ENCODE measurements around the gene IRX2.

Gene IRX2

DNA sequence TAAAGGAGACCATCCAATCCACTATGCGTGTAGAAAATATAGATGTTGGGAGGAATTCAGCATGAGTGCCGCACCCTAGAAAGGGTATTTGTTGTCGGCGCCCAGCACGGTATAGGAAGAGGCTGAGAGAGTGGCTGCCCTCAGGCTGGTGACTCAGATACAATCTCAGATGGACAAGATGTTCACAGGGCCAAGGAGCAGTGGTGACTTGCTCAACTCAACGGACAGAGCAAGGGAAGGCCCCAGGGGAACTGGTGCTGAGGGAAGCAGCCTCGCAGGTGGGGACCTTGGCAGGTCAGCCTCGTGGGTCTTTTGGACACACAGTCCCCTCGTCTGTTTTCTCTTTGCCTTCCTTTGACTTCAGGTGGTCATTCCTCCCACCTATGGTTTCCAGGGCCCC lies 28.0 kb upstream of the IRX2 start:
- no peaks in the 10 kb centered on the region for H3K36me3 ChIP-seq (ENCODE audit: insufficient read depth, insufficient read length, low read length)
- no peak overlapping the region for H3K9ac ChIP-seq (ENCODE audit: insufficient read length, low read depth)
- TF ChIP-seq ZNF274 (IDR thresholded peaks at IDR 0.05; ENCODE audit: low read depth, low read length) (no peak), YY1 (IDR thresholded peaks at IDR 0.05; ENCODE audit: insufficient read depth, insufficient read length) (no peak)
- no peak for DNase-seq (ENCODE audit: low read depth, low spot score)
- H3K4me3 ChIP-seq (ENCODE audit: insufficient read length, low read depth): no peak overlapping the region
- H3K9me3 ChIP-seq (ENCODE audit: insufficient read depth, low read length): no peaks in the 10 kb centered on the region; the same call in 1 of the 2 replicates
- no peaks in the 10 kb centered on the region for H3K4me1 ChIP-seq (ENCODE audit: insufficient read depth, insufficient read length)
- H3K27me3 ChIP-seq (ENCODE audit: insufficient read depth, insufficient read length): no peaks in the 10 kb centered on the region

- TF ChIP-seq YY1 (IDR thresholded peaks at IDR 0.05; ENCODE audit: insufficient read depth, insufficient read length) (no peak), ZNF274 (IDR thresholded peaks at IDR 0.05; ENCODE audit: low read depth, low read length) (no peak), SUZ12 (IDR thresholded peaks at IDR 0.05; ENCODE audit: extremely low read depth, insufficient read depth, insufficient read length) (no peak)
- H3K27me3 ChIP-seq (ENCODE audit: insufficient read depth, insufficient read length): no peaks in the 10 kb centered on the region
- no peaks in the 10 kb centered on the region for H3K4me1 ChIP-seq (ENCODE audit: insufficient read depth, insufficient read length)
- H3K9ac ChIP-seq (ENCODE audit: insufficient read length, low read depth): no peak overlapping the region
- H3K36me3 ChIP-seq (ENCODE audit: insufficient read depth, insufficient read length, low read length): no peaks in the 10 kb centered on the region
- H3K4me3 ChIP-seq (ENCODE audit: insufficient read length, low read depth): no peak overlapping the region
- H3K9me3 ChIP-seq (ENCODE audit: insufficient read depth, low read length): no peaks in the 10 kb centered on the region
- DNase-seq (ENCODE audit: low read depth, low spot score): no peak
These were observed 25.1 kb upstream of the IRX2 start for GRCh38 chr5:2776337-2777302.

GRCh38 chr5:2773327-2773726 lies 21.9 kb upstream of the IRX2 start:
- Histone ChIP-seq H3K27me3 (ENCODE audit: insufficient read depth, insufficient read length) (no peaks in the 10 kb centered on the region), H3K4me1 (ENCODE audit: insufficient read depth, insufficient read length) (no peaks in the 10 kb centered on the region), H3K9ac (ENCODE audit: insufficient read length, low read depth) (no peak overlapping the region), H3K4me3 (ENCODE audit: insufficient read length, low read depth) (no peak overlapping the region), H3K36me3 (ENCODE audit: insufficient read depth, insufficient read length, low read length) (no peaks in the 10 kb centered on the region), H3K9me3 (ENCODE audit: insufficient read depth, low read length) (no peaks in the 10 kb centered on the region)
- DNase-seq (ENCODE audit: low read depth, low spot score): no peak
- no peak for TF ChIP-seq YY1 (IDR thresholded peaks at IDR 0.05; ENCODE audit: insufficient read depth, insufficient read length)

GRCh38 chr5:2767089-2767488 lies 15.6 kb upstream of the IRX2 start:
- DNase-seq (ENCODE audit: low read depth, low spot score): no peak
- Histone ChIP-seq H3K9me3 (ENCODE audit: insufficient read depth, low read length) (no peaks in the 10 kb centered on the region), H3K9ac (ENCODE audit: insufficient read length, low read depth) (no peak overlapping the region), H3K36me3 (ENCODE audit: insufficient read depth, insufficient read length, low read length) (no peaks in the 10 kb centered on the region), H3K4me3 (ENCODE audit: insufficient read length, low read depth) (no peak overlapping the region), H3K4me1 (ENCODE audit: insufficient read depth, insufficient read length) (no peaks in the 10 kb centered on the region), H3K27me3 (ENCODE audit: insufficient read depth, insufficient read length) (no peaks in the 10 kb centered on the region)
- no peak for TF ChIP-seq YY1 (IDR thresholded peaks at IDR 0.05; ENCODE audit: insufficient read depth, insufficient read length)
- no peak for TF ChIP-seq SUZ12 (IDR thresholded peaks at IDR 0.05; ENCODE audit: extremely low read depth, insufficient read depth, insufficient read length)
- no peak for TF ChIP-seq ZNF274 (IDR thresholded peaks at IDR 0.05; ENCODE audit: low read depth, low read length)

GRCh38 chr5:2764581-2764980 lies 13.1 kb upstream of the IRX2 start:
- no peak for TF ChIP-seq SUZ12 (IDR thresholded peaks at IDR 0.05; ENCODE audit: extremely low read depth, insufficient read depth, insufficient read length)
- no peak for TF ChIP-seq ZNF274 (IDR thresholded peaks at IDR 0.05; ENCODE audit: low read depth, low read length)
- no peaks in the 10 kb centered on the region for H3K27me3 ChIP-seq (ENCODE audit: insufficient read depth, insufficient read length)
- no peak overlapping the region for H3K4me3 ChIP-seq (ENCODE audit: insufficient read length, low read depth)
- H3K9ac ChIP-seq (ENCODE audit: insufficient read length, low read depth): no peak overlapping the region
- no peaks in the 10 kb centered on the region for H3K4me1 ChIP-seq (ENCODE audit: insufficient read depth, insufficient read length)
- peaks cover 9% of the 10 kb centered on the region; the same call in 1 of the 2 replicates for H3K9me3 ChIP-seq (ENCODE audit: insufficient read depth, low read length)
- H3K36me3 ChIP-seq (ENCODE audit: insufficient read depth, insufficient read length, low read length): no peaks in the 10 kb centered on the region
- DNase-seq (ENCODE audit: low read depth, low spot score): no peak

- Histone ChIP-seq H3K4me1 (ENCODE audit: insufficient read depth, insufficient read length) (no peaks in the 10 kb centered on the region), H3K4me3 (ENCODE audit: insufficient read length, low read depth) (no peak overlapping the region), H3K9ac (ENCODE audit: insufficient read length, low read depth) (no peak overlapping the region), H3K36me3 (ENCODE audit: insufficient read depth, insufficient read length, low read length) (no peaks in the 10 kb centered on the region), H3K27me3 (ENCODE audit: insufficient read depth, insufficient read length) (no peaks in the 10 kb centered on the region), H3K9me3 (ENCODE audit: insufficient read depth, low read length) (peaks cover 20% of the 10 kb centered on the region; the same call in 1 of the 2 replicates)
- TF ChIP-seq YY1 (IDR thresholded peaks at IDR 0.05; ENCODE audit: insufficient read depth, insufficient read length) (no peak), SUZ12 (IDR thresholded peaks at IDR 0.05; ENCODE audit: extremely low read depth, insufficient read depth, insufficient read length) (no peak), ZNF274 (IDR thresholded peaks at IDR 0.05; ENCODE audit: low read depth, low read length) (no peak)
- DNase-seq (ENCODE audit: low read depth, low spot score): no peak
These were observed 12.0 kb upstream of the IRX2 start for GRCh38 chr5:2763533-2763794.

- Histone ChIP-seq H3K9me3 (ENCODE audit: insufficient read depth, low read length) (peaks cover 26% of the 10 kb centered on the region; the same call in 1 of the 2 replicates), H3K4me3 (ENCODE audit: insufficient read length, low read depth) (no peak overlapping the region), H3K27me3 (ENCODE audit: insufficient read depth, insufficient read length) (no peaks in the 10 kb centered on the region), H3K9ac (ENCODE audit: insufficient read length, low read depth) (no peak overlapping the region), H3K36me3 (ENCODE audit: insufficient read depth, insufficient read length, low read length) (no peaks in the 10 kb centered on the region), H3K4me1 (ENCODE audit: insufficient read depth, insufficient read length) (no peaks in the 10 kb centered on the region)
- TF ChIP-seq SUZ12 (IDR thresholded peaks at IDR 0.05; ENCODE audit: extremely low read depth, insufficient read depth, insufficient read length) (no peak), ZNF274 (IDR thresholded peaks at IDR 0.05; ENCODE audit: low read depth, low read length) (no peak), YY1 (IDR thresholded peaks at IDR 0.05; ENCODE audit: insufficient read depth, insufficient read length) (no peak)
- no peak for DNase-seq (ENCODE audit: low read depth, low spot score)
These were observed 11.5 kb upstream of the IRX2 start for GRCh38 chr5:2762744-2763532.
